IMR-90 (cell line): ENCODE results near the gene PLSCR2. TPM values are rescaled to one million over a fixed set of nuclear protein-coding genes. Genes with fewer than 3 reads are reported as not detected.

Experiments used
- ATAC-seq: fragments of 200-7000 bp; cut with Tn5 transposase; 2 replicates; pipeline ENCODE4 v1.9.1; 2020; ENCODE audit warnings: low read depth, mild to moderate bottlenecking, moderate library complexity
- BruUV-seq: library from RNA; stranded (reverse); fragments of 400-500 nt; replicated peaks from 2 replicates; lab custom pipeline; 2021; lab: Mats Ljungman, UMichigan
- CTCF ChIA-PET: fragments of 300-600 bp; formaldehyde crosslinking; extraction: SDS; loops from one replicate; lab custom pipeline; 2021; ENCODE audit warnings: antibody characterized with exemption; lab: Yijun Ruan, JAX
- POLR2A ChIA-PET: fragments of 300-600 bp; sonication (Branson Sonifier 250); formaldehyde crosslinking; loops from one replicate; lab custom pipeline; 2022; ENCODE audit warnings: antibody characterized with exemption; ENCODE audit not compliant: unreplicated experiment; lab: Charles Lee
- DNase-seq: peaks from one replicate; pipeline ENCODE4 v3.0.0; 2013
- H2AFZ ChIP-seq: replicated peaks from 2 replicates; pipeline ENCODE3; 2013; ENCODE audit warnings: low read length, mild to moderate bottlenecking; ENCODE audit not compliant: poor library complexity
- H2AK5ac ChIP-seq: 2 replicates; pipeline ENCODE4 v1.6.1; 2013; ENCODE audit warnings: low read depth, low read length, inconsistent platforms
- H2AK9ac ChIP-seq: replicated peaks from 2 replicates; pipeline ENCODE3; 2013; ENCODE audit warnings: mild to moderate bottlenecking, low read depth, low read length, moderate library complexity; ENCODE audit not compliant: poor library complexity
- H2BK120ac ChIP-seq: 2 replicates; pipeline ENCODE4 v1.6.1; 2013; ENCODE audit warnings: low read depth, low read length, inconsistent platforms
- H2BK15ac ChIP-seq: 3 replicates; pipeline ENCODE4 v1.6.1; 2013; ENCODE audit warnings: low read depth, low read length, inconsistent platforms
- H2BK20ac ChIP-seq: 2 replicates; pipeline ENCODE4 v1.6.1; 2013; ENCODE audit warnings: low read depth, mild to moderate bottlenecking, inconsistent platforms, low read length, moderate library complexity
- H2BK5ac ChIP-seq: 2 replicates; pipeline ENCODE4 v1.6.1; 2013; ENCODE audit warnings: mild to moderate bottlenecking, low read depth, low read length, inconsistent platforms; ENCODE audit not compliant: poor library complexity, severe bottlenecking
- H3K14ac ChIP-seq: replicated peaks from 2 replicates; pipeline ENCODE4 v1.6.1; 2013; ENCODE audit warnings: low read depth, low read length, inconsistent platforms
- H3K18ac ChIP-seq: 2 replicates; pipeline ENCODE4 v1.6.1; 2013; ENCODE audit warnings: low read depth, low read length, control low read depth
- H3K23ac ChIP-seq: 2 replicates; pipeline ENCODE4 v1.6.1; 2013; ENCODE audit warnings: low read depth, low read length, inconsistent platforms
- H3K27ac ChIP-seq: 2 replicates; pipeline ENCODE4 v1.5.1; 2013; ENCODE audit warnings: mild to moderate bottlenecking, control low read depth, low read length; ENCODE audit not compliant: insufficient read depth
- H3K27me3 ChIP-seq: 2 replicates; pipeline ENCODE4 v1.6.1; 2013; ENCODE audit warnings: low read length; ENCODE audit not compliant: control insufficient read depth, insufficient read depth
- H3K36me3 ChIP-seq: 2 replicates; pipeline ENCODE4 v1.6.1; 2013; ENCODE audit warnings: low read length, mixed read lengths; ENCODE audit not compliant: control insufficient read depth, insufficient read depth
- H3K4ac ChIP-seq: 2 replicates; pipeline ENCODE4 v1.6.1; 2013; ENCODE audit warnings: low read depth, low read length, inconsistent platforms
- H3K4me1 ChIP-seq: 2 replicates; pipeline ENCODE4 v1.6.1; 2013; ENCODE audit warnings: low read length, mixed read lengths; ENCODE audit not compliant: control insufficient read depth, insufficient read depth
- H3K4me2 ChIP-seq: 2 replicates; pipeline ENCODE4 v1.6.1; 2013; ENCODE audit warnings: low read depth, mild to moderate bottlenecking, control low read depth, low read length, moderate library complexity
- H3K4me3 ChIP-seq: 2 replicates; pipeline ENCODE4 v1.5.1; 2013; ENCODE audit warnings: low read depth, mild to moderate bottlenecking, control low read depth, low read length, moderate library complexity; ENCODE audit not compliant: insufficient read depth
- H3K56ac ChIP-seq: 2 replicates; pipeline ENCODE4 v1.6.1; 2013; ENCODE audit warnings: low read length, inconsistent platforms; ENCODE audit not compliant: insufficient read depth; ENCODE audit errors: extremely low read depth
- H3K79me1 ChIP-seq, 2 experiments: 2 replicates each; pipeline ENCODE4 v1.6.1; 2013; ENCODE audit warnings: low read length in 2 of 2, inconsistent platforms in 1 of 2, low read depth in 1 of 2
- H3K9ac ChIP-seq: 2 replicates; pipeline ENCODE4 v1.6.1; 2013; ENCODE audit warnings: low read depth, low read length, control low read depth
- H3K9me1 ChIP-seq: 2 replicates; pipeline ENCODE4 v1.6.1; 2013; ENCODE audit warnings: low read length, inconsistent platforms; ENCODE audit not compliant: insufficient read depth
- H3K9me3 ChIP-seq: 2 replicates; pipeline ENCODE4 v1.6.1; 2013; ENCODE audit warnings: low read length; ENCODE audit not compliant: control insufficient read depth, insufficient read depth
- H4K20me1 ChIP-seq: 2 replicates; pipeline ENCODE4 v1.6.1; 2013; ENCODE audit warnings: low read length, inconsistent platforms; ENCODE audit not compliant: insufficient read depth
- H4K5ac ChIP-seq: 2 replicates; pipeline ENCODE4 v1.6.1; 2013; ENCODE audit warnings: mild to moderate bottlenecking, low read depth, low read length, control low read depth
- H4K8ac ChIP-seq, 2 experiments: 2 replicates each; pipeline ENCODE4 v1.6.1; 2013; ENCODE audit warnings: low read depth in 2 of 2, low read length in 2 of 2, control low read depth in 1 of 2, inconsistent platforms in 1 of 2
- H4K91ac ChIP-seq: 2 replicates; pipeline ENCODE4 v1.6.1; 2013; ENCODE audit warnings: low read depth, low read length, inconsistent platforms; ENCODE audit not compliant: insufficient read depth
- CHD1 ChIP-seq: IDR thresholded peaks from 2 replicates; pipeline ENCODE4 v1.6.1; 2012; ENCODE audit warnings: low read depth, low read length, improper control_type of control experiment
- ELK1 ChIP-seq: fragments of 150-350 bp; IDR thresholded peaks from 2 replicates; pipeline ENCODE4 v1.6.1; 2016; ENCODE audit warnings: low read depth, mild to moderate bottlenecking, low read length, moderate library complexity, borderline replicate concordance
- FOS ChIP-seq: fragments of 150-350 bp; IDR thresholded peaks from 2 replicates; pipeline ENCODE4 v1.6.1; 2016; ENCODE audit warnings: low read depth, low read length
- MXI1 ChIP-seq: IDR thresholded peaks from 2 replicates; pipeline ENCODE4 v1.6.1; 2012; ENCODE audit warnings: low read depth, mild to moderate bottlenecking, low read length, moderate library complexity, borderline replicate concordance
- NFE2L2 ChIP-seq: fragments of 150-350 bp; IDR thresholded peaks from 2 replicates; pipeline ENCODE4 v1.6.1; 2016; ENCODE audit warnings: low read depth, mild to moderate bottlenecking, low read length
- POLR2A ChIP-seq: IDR thresholded peaks from 2 replicates; pipeline ENCODE4 v1.6.1; 2012; ENCODE audit warnings: mild to moderate bottlenecking, low read depth, low read length
- RCOR1 ChIP-seq: IDR thresholded peaks from 2 replicates; pipeline ENCODE4 v1.6.1; 2012; ENCODE audit warnings: mild to moderate bottlenecking, low read length, improper control_type of control experiment; ENCODE audit not compliant: insufficient replicate concordance
- SMC3 ChIP-seq: fragments of 150-350 bp; IDR thresholded peaks from 2 replicates; pipeline ENCODE4 v1.6.1; 2016; ENCODE audit warnings: low read depth, mild to moderate bottlenecking, antibody characterized with exemption, low read length, moderate library complexity
- WGBS, 2 experiments: methylation state at CpG; one replicate each; pipeline versions ENCODE4 v1.1.5 to v1.1.7; 2013; ENCODE audit warnings: missing lambda C conversion rate in 2 of 2; ENCODE audit not compliant: insufficient read length in 1 of 2; ENCODE audit errors: extremely low coverage in 2 of 2; 5-methylcytosine and 5-hydroxymethylcytosine counted together
- dilution Hi-C: fragments of 300-500 bp; cut with HindIII; formaldehyde crosslinking; loops from one replicate; pipeline ENCODE4 v1.14.3; 2018; ENCODE audit warnings: low sequenced_read_pairs; ENCODE audit not compliant: unreplicated experiment
- in situ Hi-C: fragments of 300-500 bp; cut with MboI; formaldehyde crosslinking; loops from 3 replicates; pipeline ENCODE4 v1.14.3; 2019; ENCODE audit warnings: low sequenced_read_pairs, inconsistent platforms, mixed read lengths
- intact Hi-C: fragments of 100-400 bp; cut with micrococcal nuclease; formaldehyde crosslinking; loops from 2 replicates; pipeline ENCODE4 v1.10.0; 2022
- polyA plus RNA-seq, 3 experiments: library from polyadenylated mRNA; depleted of rRNA; stranded (reverse); fragments of >200 nt; gene quantifications; 2 replicates each; pipeline ENCODE4 v1.2.3, GENCODE V29; 2012; ENCODE audit warnings: low replicate concordance in 1 of 3
- total RNA-seq: library from RNA; depleted of rRNA; stranded (reverse); fragments of >200 nt; gene quantifications from 2 replicates; pipeline ENCODE4 v1.2.3, GENCODE V29; 2012

Gene PLSCR2
- total and polyA plus RNA-seq, 2 of the 4 experiments (the other 2 are of a cell fraction): not detected

GRCh38 chr3:146425341-146425740 lies 44.0 kb downstream of the PLSCR2 start:
- in situ Hi-C loops: no loop called here
- Histone ChIP-seq H3K4ac (no peak overlapping the region), H4K20me1 (no peaks in the 10 kb centered on the region), H4K5ac (no peak overlapping the region), H3K4me1 (no peaks in the 10 kb centered on the region), H3K79me1 (no peaks in the 10 kb centered on the region), H2BK15ac (no peak overlapping the region), H2AFZ (no peak overlapping the region), H3K14ac (no peak overlapping the region), H3K56ac (no peak overlapping the region), H2AK9ac (no peak overlapping the region), H3K18ac (no peak overlapping the region), H3K9me3 (peaks cover 2% of the 10 kb centered on the region; the same call in 1 of the 2 replicates), H3K27me3 (no peaks in the 10 kb centered on the region), H2AK5ac (no peak overlapping the region), H2BK20ac (no peak overlapping the region), H3K23ac (no peak overlapping the region), H2BK120ac (no peak overlapping the region), H3K27ac (no peak overlapping the region), H2BK5ac (no peak overlapping the region), H4K91ac (no peak overlapping the region), H4K8ac (no peak overlapping the region), H3K9me1 (no peaks in the 10 kb centered on the region), H3K4me3 (no peak overlapping the region), H3K36me3 (no peaks in the 10 kb centered on the region), H3K4me2 (no peak overlapping the region), H3K9ac (no peak overlapping the region)
- ATAC-seq (no peak), DNase-seq (no peak)
- dilution Hi-C loops: no loop called here
- BruUV-seq: no TSS peak
- ChIA-PET CTCF (no interaction called here), POLR2A (interaction anchor here (0.6 kb wide), 1 partner anchor 32 kb away, joined by 3 read pairs; no protein-coding TSS in a partner anchor)
- no CpG with 5 or more reads among the region's 1 CpG for WGBS, 2 experiments
- intact Hi-C loops: no loop called here
- no peak for TF ChIP-seq POLR2A
- no peak for TF ChIP-seq ELK1
- no peak for TF ChIP-seq CHD1
- TF ChIP-seq RCOR1: no peak
- TF ChIP-seq MXI1: no peak
- no peak for TF ChIP-seq SMC3
- no peak for TF ChIP-seq NFE2L2
- TF ChIP-seq FOS: no peak
